A673 (cell line): ENCODE results near the gene ZNF805.

Experiments
- CTCF ChIP-seq: fragments of 300-800, 200-600 bp; sonication (generic); conservative IDR thresholded peaks from 2 replicates; pipeline ENCODE4 v1.5.1; 2017; ENCODE audit warnings: low read depth, mild to moderate bottlenecking, antibody characterized with exemption, low read length, moderate library complexity, mixed read lengths
- EZH2 ChIP-seq: fragments of 200-600 bp; sonication (generic); IDR thresholded peaks from 2 replicates; pipeline ENCODE4 v1.6.1; 2017; ENCODE audit warnings: borderline replicate concordance, low read depth, mild to moderate bottlenecking, mixed read lengths, antibody characterized with exemption, low read length; ENCODE audit not compliant: poor library complexity, severe bottlenecking

- no peak for TF ChIP-seq CTCF
- TF ChIP-seq EZH2: no peak
Observed at GRCh38 chr19:57249329-57249728, 8.9 kb downstream of the ZNF805 start.
